AG09319 (cell line): Measurements from ENCODE around the gene HPCAL1.

Experiments used
- DNase-seq: peaks from one replicate; pipeline ENCODE4 v3.0.0-alpha.2; 2010; ENCODE audit warnings: low read depth; ENCODE audit errors: extremely low read depth
- CTCF ChIP-seq: IDR thresholded peaks from 2 replicates; pipeline ENCODE4 v1.5.1; 2011; ENCODE audit warnings: low read depth, mild to moderate bottlenecking, inconsistent platforms, low read length, moderate library complexity

Gene HPCAL1

GRCh38 chr2:10402653-10403215, 100.0 kb downstream of the HPCAL1 start:
- DNase-seq: no peak
- TF ChIP-seq CTCF: no peak

GRCh38 chr2:10404324-10405143, 101.8 kb downstream of the HPCAL1 start:
- TF ChIP-seq CTCF: no peak
- DNase-seq: no peak

- no peak for TF ChIP-seq CTCF
- DNase-seq: peak; percentile 73
These were observed 102.7 kb downstream of the HPCAL1 start for GRCh38 chr2:10405448-10405847.

- DNase-seq: no peak
- no peak for TF ChIP-seq CTCF
These were observed 103.3 kb downstream of the HPCAL1 start for GRCh38 chr2:10406016-10406415.

GRCh38 chr2:10406491-10407188, 103.9 kb downstream of the HPCAL1 start:
- no peak for TF ChIP-seq CTCF
- no peak for DNase-seq

- DNase-seq: no peak
- no peak for TF ChIP-seq CTCF
These were observed 104.7 kb downstream of the HPCAL1 start for GRCh38 chr2:10407432-10407831.
